Activated CD8-positive, alpha-beta memory T cell treated with anti-CD3 and anti-CD28 coated beads, Interleukin-2, amount 50 U/mL, for 4 hours (primary cell): ENCODE results near the gene LAMA1.
"Not testable (repeated sequence)": the region's sequence is repeated elsewhere in the genome, so short reads cannot be mapped to it uniquely, and the experiment has no call there.

Source experiments
- DNase-seq: peaks from one replicate; pipeline ENCODE4 v3.0.0-alpha.2; 2020

The LAMA1 gene

GRCh38 chr18:6947338-6948030, 170.1 kb downstream of the LAMA1 start:
- no peak for DNase-seq

GRCh38 chr18:6943143-6943542, 174.5 kb downstream of the LAMA1 start:
- DNase-seq = no peak

GRCh38 chr18:6942742-6943141, 174.9 kb downstream of the LAMA1 start:
- no peak for DNase-seq

GRCh38 chr18:6941996-6942395, 175.6 kb downstream of the LAMA1 start:
- DNase-seq = no peak

GRCh38 chr18:6940451-6940850, 177.1 kb downstream of the LAMA1 start:
- DNase-seq = no peak

- no peak for DNase-seq
Observed at GRCh38 chr18:6939972-6940371, 177.6 kb downstream of the LAMA1 start.

- DNase-seq = not testable (repeated sequence)
Observed at GRCh38 chr18:6938403-6938802, 179.2 kb downstream of the LAMA1 start.

GRCh38 chr18:6938003-6938402, 179.6 kb downstream of the LAMA1 start:
- DNase-seq = no peak

- no peak for DNase-seq
Observed at GRCh38 chr18:6934859-6935258, 182.7 kb downstream of the LAMA1 start.

- no peak for DNase-seq
Observed at GRCh38 chr18:6929370-6930102, 188.1 kb downstream of the LAMA1 start.

GRCh38 chr18:6928359-6928758, 189.2 kb downstream of the LAMA1 start:
- no peak for DNase-seq

- no peak for DNase-seq
Observed at GRCh38 chr18:6927153-6927552, 190.4 kb downstream of the LAMA1 start.

GRCh38 chr18:6923220-6923619, 194.4 kb downstream of the LAMA1 start:
- DNase-seq = no peak

GRCh38 chr18:6921571-6921970, 196.0 kb downstream of the LAMA1 start:
- no peak for DNase-seq

- no peak for DNase-seq
Observed at GRCh38 chr18:6920099-6920955, 197.3 kb downstream of the LAMA1 start.

- DNase-seq = no peak
Observed at GRCh38 chr18:6917072-6917471, 200.5 kb downstream of the LAMA1 start.

- no peak for DNase-seq
Observed at GRCh38 chr18:6901286-6901926, 216.2 kb downstream of the LAMA1 start.

- DNase-seq = no peak
Observed at GRCh38 chr18:6891788-6892187, 225.8 kb downstream of the LAMA1 start.
